GM18520 (cell line): ENCODE data around the gene MERTK.

Experiments used
- ATAC-seq: cut with Tn5 transposase; IDR thresholded peaks from one replicate; pipeline ENCODE4 v1.9.1; 2021; ENCODE audit not compliant: unreplicated experiment

MERTK gene

GRCh38 chr2:111975819-111976218 lies 77.4 kb downstream of the MERTK start:
- ATAC-seq, result no peak

GRCh38 chr2:111977240-111977639 lies 78.8 kb downstream of the MERTK start:
- no peak for ATAC-seq

- ATAC-seq, result no peak
Observed at GRCh38 chr2:111978452-111979170, 80.2 kb downstream of the MERTK start.

GRCh38 chr2:111981666-111982065 lies 83.3 kb downstream of the MERTK start:
- ATAC-seq, result no peak

GRCh38 chr2:111982822-111983221 lies 84.4 kb downstream of the MERTK start:
- ATAC-seq, result no peak

- ATAC-seq, result no peak
Observed at GRCh38 chr2:111983478-111984212, 85.2 kb downstream of the MERTK start.

GRCh38 chr2:111984213-111984604 lies 85.8 kb downstream of the MERTK start:
- ATAC-seq, result no peak

GRCh38 chr2:111985514-111985913 lies 87.1 kb downstream of the MERTK start:
- no peak for ATAC-seq

GRCh38 chr2:111986116-111986900 lies 87.9 kb downstream of the MERTK start:
- ATAC-seq, result no peak

- no peak for ATAC-seq
Observed at GRCh38 chr2:111990375-111990774, 92.0 kb downstream of the MERTK start.

GRCh38 chr2:111990856-111991255 lies 92.4 kb downstream of the MERTK start:
- no peak for ATAC-seq

- ATAC-seq, result no peak
Observed at GRCh38 chr2:111994042-111994441, 95.6 kb downstream of the MERTK start.

GRCh38 chr2:111995148-111995547 lies 96.7 kb downstream of the MERTK start:
- ATAC-seq, result no peak

GRCh38 chr2:111999809-112000208 lies 101.4 kb downstream of the MERTK start:
- no peak for ATAC-seq

GRCh38 chr2:112000399-112001135 lies 102.2 kb downstream of the MERTK start:
- ATAC-seq, result no peak

- no peak for ATAC-seq
Observed at GRCh38 chr2:112001136-112001715, 102.8 kb downstream of the MERTK start.

GRCh38 chr2:112001942-112002341 lies 103.5 kb downstream of the MERTK start:
- no peak for ATAC-seq

GRCh38 chr2:112003576-112004252 lies 105.3 kb downstream of the MERTK start:
- no peak for ATAC-seq

GRCh38 chr2:112004253-112004645 lies 105.8 kb downstream of the MERTK start:
- no peak for ATAC-seq

- ATAC-seq, result no peak
Observed at GRCh38 chr2:112005406-112006075, 107.1 kb downstream of the MERTK start.
